SH-SY5Y (cell line): ENCODE data around the gene STEAP3.
A peak's percentile ranks its signal among the peaks of the same experiment; 100 is the strongest.

ENCODE experiments used
- GATA2 ChIP-seq: IDR thresholded peaks from 2 replicates; pipeline ENCODE4 v1.6.1; 2011; ENCODE audit warnings: mild to moderate bottlenecking, low read depth, low read length
- GATA3 ChIP-seq: IDR thresholded peaks from 2 replicates; pipeline ENCODE4 v1.6.1; 2011; ENCODE audit warnings: low read depth, mild to moderate bottlenecking, low read length, moderate library complexity

Gene STEAP3

GRCh38 chr2:119227346-119227745, 3.7 kb downstream of the STEAP3 start:
- TF ChIP-seq GATA2 (no peak), GATA3 (no peak)

- TF ChIP-seq GATA2 = no peak
- TF ChIP-seq GATA3 = no peak
Observed at GRCh38 chr2:119228136-119228535, 4.5 kb downstream of the STEAP3 start.

GRCh38 chr2:119228964-119229363, 5.3 kb downstream of the STEAP3 start:
- TF ChIP-seq GATA3 = no peak
- TF ChIP-seq GATA2 = no peak

- TF ChIP-seq GATA3 (no peak), GATA2 (no peak)
Observed at GRCh38 chr2:119229716-119230115, 6.1 kb downstream of the STEAP3 start.

GRCh38 chr2:119230219-119231185, 6.9 kb downstream of the STEAP3 start:
- no peak for TF ChIP-seq GATA3
- no peak for TF ChIP-seq GATA2

GRCh38 chr2:119231975-119232665, 8.5 kb downstream of the STEAP3 start:
- TF ChIP-seq GATA3 = no peak
- TF ChIP-seq GATA2 = no peak

GRCh38 chr2:119232666-119232993, 9.0 kb downstream of the STEAP3 start:
- TF ChIP-seq GATA3 (no peak), GATA2 (no peak)

GRCh38 chr2:119233326-119234020, 9.8 kb downstream of the STEAP3 start:
- TF ChIP-seq GATA2 = no peak

- no peak for TF ChIP-seq GATA3
- no peak for TF ChIP-seq GATA2
Observed at GRCh38 chr2:119234021-119235019, 10.7 kb downstream of the STEAP3 start.

- TF ChIP-seq GATA2 = no peak
- TF ChIP-seq GATA3 = no peak
Observed at GRCh38 chr2:119236796-119237195, 13.2 kb downstream of the STEAP3 start.

GRCh38 chr2:119240311-119241204, 16.9 kb downstream of the STEAP3 start:
- TF ChIP-seq GATA3 = no peak
- 0 out of 2 replicates have a peak, but pooled peaks have one; percentile 38 for TF ChIP-seq GATA2

- no peak for TF ChIP-seq GATA2
- no peak for TF ChIP-seq GATA3
Observed at GRCh38 chr2:119241205-119241532, 17.5 kb downstream of the STEAP3 start.
